SK-N-MC (cell line): Measurements from ENCODE around the gene CCDC141.

Source experiments
- DNase-seq: peaks from one replicate; pipeline ENCODE4 v3.0.0-alpha.2; 2011; ENCODE audit warnings: low read depth, low spot score
- H3K27ac ChIP-seq: fragments of 200-600 bp; sonication (generic); 2 replicates; pipeline ENCODE4 v1.5.1; 2016; ENCODE audit warnings: mixed run types
- H3K36me3 ChIP-seq: fragments of 200-600 bp; sonication (generic); 2 replicates; pipeline ENCODE4 v1.6.1; 2017; ENCODE audit warnings: antibody characterized with exemption, low read length, mixed read lengths; ENCODE audit not compliant: insufficient read depth
- H3K4me3 ChIP-seq: fragments of 200-600 bp; sonication (generic); 2 replicates; pipeline ENCODE4 v1.5.1; 2016
- H3K9ac ChIP-seq: fragments of 200-600 bp; sonication (generic); 2 replicates; pipeline ENCODE4 v1.8.0; 2017; ENCODE audit warnings: mixed run types, mixed read lengths; ENCODE audit not compliant: insufficient read length
- H3K9me3 ChIP-seq: fragments of 200-600 bp; sonication (generic); 2 replicates; pipeline ENCODE4 v1.6.1; 2017; ENCODE audit warnings: low read depth, mild to moderate bottlenecking, antibody characterized with exemption, low read length, moderate library complexity, mixed read lengths
- EZH2 ChIP-seq: fragments of 200-600 bp; sonication (generic); IDR thresholded peaks from one replicate; pipeline ENCODE4 v1.6.1; 2017; ENCODE audit warnings: antibody characterized with exemption
- FOXP2 ChIP-seq: optimal IDR thresholded peaks from 2 replicates; pipeline ENCODE3; 2011; ENCODE audit warnings: mild to moderate bottlenecking, moderate library complexity; ENCODE audit not compliant: insufficient read depth; ENCODE audit errors: extremely low read length, control extremely low read depth
- POLR2AphosphoS5 ChIP-seq: IDR thresholded peaks from 2 replicates; pipeline ENCODE4 v1.6.1; 2012; ENCODE audit warnings: mild to moderate bottlenecking, low read depth, low read length, borderline replicate concordance

CCDC141 gene

DNA sequence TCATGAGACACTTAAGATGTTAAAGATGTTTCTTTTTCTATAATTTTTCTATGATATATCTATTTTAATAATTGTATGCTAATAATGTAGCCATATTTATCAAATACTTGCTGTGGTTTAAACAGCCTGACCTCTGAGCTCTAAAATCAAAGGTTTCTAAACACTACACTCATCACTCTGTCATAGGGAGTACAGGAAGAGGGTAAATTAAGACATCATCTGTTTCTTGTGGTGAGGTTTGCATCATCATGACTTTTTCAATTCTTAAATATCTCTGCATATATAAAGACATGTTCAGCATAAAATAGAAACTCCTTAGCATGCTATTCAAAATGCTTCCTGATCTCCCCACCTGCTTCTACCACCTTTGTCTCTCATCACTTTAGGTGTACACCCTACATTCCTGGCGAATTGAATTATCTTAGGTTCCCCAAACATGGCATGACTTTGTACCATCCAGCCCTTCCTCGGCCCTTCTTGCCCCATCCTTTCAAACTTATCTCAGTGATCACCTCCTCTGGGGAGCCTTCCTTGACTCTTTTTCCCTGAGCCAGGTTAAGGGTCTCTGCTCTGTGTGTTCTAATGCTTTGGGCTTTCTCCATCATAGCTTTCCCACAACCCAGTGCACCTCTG is 137.4 kb downstream of the CCDC141 start:
- TF ChIP-seq POLR2AphosphoS5 (no peak), EZH2 (no peak), FOXP2 (no peak)
- Histone ChIP-seq H3K4me3 (no peak overlapping the region), H3K9me3 (no peaks in the 10 kb centered on the region), H3K27ac (no peak overlapping the region), H3K9ac (no peak overlapping the region), H3K36me3 (no peaks in the 10 kb centered on the region)
- DNase-seq: no peak

DNA sequence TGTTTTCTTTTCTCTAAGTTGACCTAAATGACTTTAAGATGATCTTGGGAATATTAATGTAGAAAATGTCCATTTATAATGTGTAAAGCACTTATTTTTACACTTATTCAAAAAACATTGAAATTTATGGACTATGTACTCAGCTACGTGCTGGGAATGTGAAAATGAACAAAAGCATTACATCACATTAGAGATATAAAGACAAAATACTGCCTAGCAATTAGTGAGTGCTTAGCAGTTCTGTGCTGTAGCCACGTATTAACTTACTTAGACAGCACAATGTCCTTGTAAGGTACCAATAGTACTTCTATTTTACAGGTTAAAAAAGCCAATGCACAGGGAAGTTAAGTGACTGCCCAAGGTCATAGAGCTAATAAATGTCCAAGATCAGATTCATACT is 138.9 kb downstream of the CCDC141 start:
- Histone ChIP-seq H3K9me3 (no peaks in the 10 kb centered on the region), H3K4me3 (no peak overlapping the region), H3K36me3 (no peaks in the 10 kb centered on the region), H3K27ac (no peak overlapping the region), H3K9ac (no peak overlapping the region)
- DNase-seq: no peak
- TF ChIP-seq POLR2AphosphoS5 (no peak), EZH2 (no peak), FOXP2 (no peak)

DNA sequence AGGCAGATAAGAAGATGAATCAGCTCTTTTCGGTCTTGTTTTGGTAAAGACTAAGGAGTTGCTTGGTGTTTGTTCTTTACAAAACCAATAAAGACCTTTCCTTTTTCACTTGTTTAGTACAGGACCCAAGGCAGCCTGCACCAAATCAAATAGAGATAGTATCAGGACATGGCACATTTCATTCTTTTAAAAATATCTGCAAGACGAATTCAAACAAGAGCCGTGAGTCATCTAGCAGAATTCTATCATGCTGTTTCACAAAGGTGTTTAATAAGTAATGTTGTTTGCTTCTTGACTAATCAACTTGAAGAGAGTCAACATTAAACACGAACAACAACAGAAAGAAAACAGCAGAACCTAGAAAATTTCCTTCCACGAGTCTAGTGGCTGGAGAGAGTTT is 139.9 kb downstream of the CCDC141 start:
- no peaks in the 10 kb centered on the region for H3K36me3 ChIP-seq
- TF ChIP-seq EZH2 (no peak), FOXP2 (no peak), POLR2AphosphoS5 (no peak)
- H3K9ac ChIP-seq: no peak overlapping the region
- no peaks in the 10 kb centered on the region for H3K9me3 ChIP-seq
- DNase-seq: no peak
- no peak overlapping the region for H3K27ac ChIP-seq
- no peak overlapping the region for H3K4me3 ChIP-seq

DNA sequence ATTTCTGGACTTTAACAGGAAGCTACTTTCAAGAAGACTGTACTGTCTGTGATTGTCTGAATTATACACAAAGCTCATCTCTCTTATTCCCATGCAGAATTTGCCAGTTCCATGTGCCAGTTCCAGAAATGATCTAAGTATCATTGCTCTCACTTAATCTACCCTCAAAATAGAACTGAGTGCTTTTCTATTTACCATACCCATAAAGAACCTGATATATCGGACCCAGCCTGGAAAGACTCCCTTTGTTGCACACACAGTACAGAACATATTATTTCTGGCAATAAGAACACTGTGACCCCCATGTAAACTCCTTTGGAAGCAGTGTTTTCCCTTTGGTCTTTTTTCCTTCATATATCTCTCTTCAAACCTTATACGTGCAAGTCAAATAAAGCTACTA is 140.4 kb downstream of the CCDC141 start:
- no peaks in the 10 kb centered on the region for H3K36me3 ChIP-seq
- H3K9me3 ChIP-seq: no peaks in the 10 kb centered on the region
- no peak overlapping the region for H3K9ac ChIP-seq
- H3K4me3 ChIP-seq: no peak overlapping the region
- no peak for DNase-seq
- no peak for TF ChIP-seq EZH2
- no peak overlapping the region for H3K27ac ChIP-seq

DNA sequence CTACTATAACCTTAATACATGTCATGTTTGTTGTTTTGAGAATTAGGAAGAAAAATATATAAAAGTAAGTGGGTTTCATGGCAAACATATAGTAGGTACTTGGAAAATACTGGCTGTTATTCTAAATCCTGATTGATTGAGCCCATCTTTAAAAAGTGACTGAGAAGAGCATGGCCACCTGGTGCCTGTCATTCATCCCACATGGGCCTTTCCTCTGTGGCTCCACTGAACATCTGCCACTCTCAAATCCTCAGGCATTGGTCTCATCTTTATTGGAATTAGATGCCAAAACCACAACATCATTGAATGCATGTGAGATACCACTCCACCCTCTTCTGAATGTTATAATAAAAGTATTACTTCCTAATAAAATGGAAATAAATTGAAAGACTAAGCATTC is 141.1 kb downstream of the CCDC141 start:
- H3K4me3 ChIP-seq: no peak overlapping the region
- no peak overlapping the region for H3K27ac ChIP-seq

DNA sequence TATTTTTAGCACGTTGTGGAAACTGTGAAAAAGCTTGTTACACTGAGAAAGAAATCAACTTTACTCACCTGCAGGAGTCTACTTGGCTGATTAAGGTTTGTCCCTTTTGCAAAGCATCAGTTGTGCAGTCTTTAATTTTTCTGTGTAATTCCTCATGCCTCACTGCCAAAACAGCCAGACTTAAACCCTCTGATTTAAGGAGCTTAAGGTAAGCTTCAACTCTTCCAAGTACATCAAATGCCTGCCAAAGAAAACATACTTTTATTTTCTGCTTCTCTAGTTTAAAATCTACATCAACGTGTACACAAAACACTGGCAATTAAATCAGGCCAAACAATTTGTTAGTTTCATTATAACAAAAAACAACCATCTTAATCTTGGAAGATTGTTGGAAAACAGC is 144.7 kb downstream of the CCDC141 start:
- no peak for DNase-seq
- H3K36me3 ChIP-seq: no peaks in the 10 kb centered on the region
- no peak overlapping the region for H3K4me3 ChIP-seq
- no peak overlapping the region for H3K9ac ChIP-seq
- H3K9me3 ChIP-seq: no peaks in the 10 kb centered on the region
- TF ChIP-seq EZH2 (no peak), FOXP2 (no peak), POLR2AphosphoS5 (no peak)
- no peak overlapping the region for H3K27ac ChIP-seq

More for the DNA sequence above, 141.1 kb downstream of the CCDC141 start:
- Histone ChIP-seq H3K36me3 (no peaks in the 10 kb centered on the region), H3K9me3 (no peaks in the 10 kb centered on the region), H3K9ac (no peak overlapping the region)
- no peak for TF ChIP-seq EZH2
- no peak for TF ChIP-seq FOXP2
- no peak for TF ChIP-seq POLR2AphosphoS5
- DNase-seq: no peak

DNA sequence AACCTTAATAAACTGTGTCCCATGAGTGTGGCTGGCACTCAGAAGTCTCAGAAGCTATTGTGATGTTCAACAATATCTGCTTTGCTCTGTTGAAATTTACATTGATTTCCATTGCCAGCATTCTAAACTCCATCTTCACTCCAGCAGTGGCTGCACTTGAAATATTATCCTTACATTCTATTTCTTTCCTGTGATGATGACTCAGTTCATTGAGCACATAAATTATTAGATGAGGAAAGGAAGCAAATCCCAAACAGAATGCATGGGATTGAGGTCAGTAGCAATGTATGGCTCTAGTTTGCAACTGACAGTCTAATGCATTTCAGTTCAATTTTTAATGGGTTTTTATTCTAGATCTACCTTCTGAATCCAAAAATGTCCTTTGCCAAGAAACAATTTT is 150.3 kb downstream of the CCDC141 start:
- Histone ChIP-seq H3K4me3 (no peak overlapping the region), H3K27ac (no peak overlapping the region), H3K36me3 (no peaks in the 10 kb centered on the region), H3K9ac (no peak overlapping the region), H3K9me3 (no peaks in the 10 kb centered on the region)
- no peak for TF ChIP-seq POLR2AphosphoS5
- no peak for TF ChIP-seq EZH2
- no peak for TF ChIP-seq FOXP2
- no peak for DNase-seq

DNA sequence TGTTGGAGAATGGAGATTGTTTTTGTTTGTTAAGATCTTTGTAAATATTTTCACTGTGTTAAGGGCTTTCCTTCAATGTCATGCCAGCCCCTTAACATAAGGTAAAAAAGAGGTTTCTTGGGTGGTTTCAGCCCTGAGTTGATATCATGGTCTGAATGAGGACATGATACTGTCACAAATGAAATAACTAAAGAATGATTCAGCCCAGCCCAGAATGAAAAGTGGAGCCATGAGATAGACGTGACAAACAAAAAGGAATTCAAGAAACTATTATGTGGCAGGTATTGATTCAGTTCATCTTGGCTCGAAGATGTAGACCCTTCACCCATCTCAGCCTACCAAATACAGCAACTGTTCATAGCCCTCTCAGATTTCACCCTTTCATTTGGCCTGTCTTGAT is 154.1 kb downstream of the CCDC141 start:
- Histone ChIP-seq H3K36me3 (no peaks in the 10 kb centered on the region), H3K9me3 (no peaks in the 10 kb centered on the region), H3K27ac (no peak overlapping the region), H3K9ac (no peak overlapping the region), H3K4me3 (no peak overlapping the region)
- TF ChIP-seq EZH2 (no peak), POLR2AphosphoS5 (no peak), FOXP2 (no peak)
- DNase-seq: no peak

DNA sequence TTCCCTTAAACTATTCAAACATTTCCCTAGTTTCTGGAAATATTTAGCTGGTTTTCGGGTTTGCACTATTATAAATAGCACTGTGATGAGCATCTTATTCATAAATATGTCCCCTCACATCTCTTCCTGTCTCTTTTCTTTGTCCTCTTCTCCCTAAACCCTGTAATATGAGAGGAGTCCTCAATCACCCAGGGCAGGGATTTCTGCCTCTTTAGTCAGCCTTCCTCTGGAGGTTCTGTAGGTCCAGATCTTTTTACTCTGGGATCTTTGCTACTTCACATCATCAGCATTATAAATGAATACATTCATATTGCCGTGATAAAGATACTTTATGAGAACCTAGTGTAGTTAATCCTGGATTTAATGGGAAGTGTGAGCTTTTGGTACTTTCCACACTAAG is 154.8 kb downstream of the CCDC141 start:
- H3K4me3 ChIP-seq: no peak overlapping the region
- no peak overlapping the region for H3K27ac ChIP-seq
- no peaks in the 10 kb centered on the region for H3K36me3 ChIP-seq
- H3K9ac ChIP-seq: no peak overlapping the region
- TF ChIP-seq EZH2 (no peak), FOXP2 (no peak), POLR2AphosphoS5 (no peak)
- H3K9me3 ChIP-seq: no peaks in the 10 kb centered on the region
- no peak for DNase-seq
